SJSA1 (cell line): Measurements from ENCODE around the gene CAVIN3. TPM values are rescaled to one million over a fixed set of nuclear protein-coding genes. Genes with fewer than 3 reads are reported as not detected.

ENCODE experiments used
- DNase-seq, 2 experiments: peaks; one replicate each; pipeline ENCODE4 v3.0.0-alpha.2; 2015 to 2020; ENCODE audit warnings: low spot score in 2 of 2, low read depth in 1 of 2
- H3K27ac ChIP-seq: fragments of 250-450 bp; sonication (Bioruptor Pico); 2 replicates; pipeline ENCODE4 v1.5.1; 2020; ENCODE audit warnings: mild to moderate bottlenecking, moderate library complexity
- H3K27me3 ChIP-seq: fragments of 250-450 bp; sonication (Bioruptor Pico); replicated peaks from 2 replicates; pipeline ENCODE4 v1.5.1; 2020; ENCODE audit warnings: mild to moderate bottlenecking, moderate library complexity
- H3K36me3 ChIP-seq: fragments of 250-450 bp; sonication (Bioruptor Pico); 2 replicates; pipeline ENCODE4 v1.5.1; 2020; ENCODE audit warnings: mild to moderate bottlenecking
- H3K4me1 ChIP-seq: fragments of 250-450 bp; sonication (Bioruptor Pico); replicated peaks from 2 replicates; pipeline ENCODE4 v1.6.1; 2021; ENCODE audit warnings: mild to moderate bottlenecking
- H3K4me3 ChIP-seq: fragments of 250-450 bp; sonication (Bioruptor Pico); 2 replicates; pipeline ENCODE4 v1.5.1; 2020; ENCODE audit warnings: mild to moderate bottlenecking
- H3K9me3 ChIP-seq: fragments of 250-450 bp; sonication (Bioruptor Pico); replicated peaks from 2 replicates; pipeline ENCODE4 v1.5.1; 2020; ENCODE audit warnings: mild to moderate bottlenecking
- total RNA-seq: library from RNA; depleted of rRNA; stranded (reverse); fragments of >200 nt; shearing (Covaris generic); gene quantifications from 2 replicates; pipeline ENCODE4 v1.2.3, GENCODE V29; 2014; rRNA removed

Gene CAVIN3
- total RNA-seq, 1 experiment from 2014 or later = 174 TPM

DNA sequence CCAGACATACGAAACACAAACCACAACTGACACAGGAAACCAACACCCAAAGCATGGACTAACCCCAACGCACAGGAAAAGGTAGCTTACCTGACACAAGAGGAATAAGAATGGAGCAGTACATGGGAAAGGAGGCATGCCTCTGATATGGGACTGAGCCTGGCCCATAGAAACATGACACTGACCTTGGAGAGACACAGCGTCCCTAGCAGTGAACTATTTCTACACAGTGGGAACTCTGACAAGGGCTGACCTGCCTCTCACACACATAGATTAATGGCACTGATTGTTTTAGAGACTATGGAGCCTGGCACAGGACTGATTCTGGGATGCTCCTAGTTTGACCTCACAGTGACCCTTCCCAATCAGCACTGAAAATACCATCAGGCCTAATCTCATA lies 48.7 kb downstream of the CAVIN3 start:
- no peaks in the 10 kb centered on the region for H3K9me3 ChIP-seq
- H3K36me3 ChIP-seq = no peaks in the 10 kb centered on the region
- H3K4me3 ChIP-seq = no peak overlapping the region
- no peaks in the 10 kb centered on the region for H3K27me3 ChIP-seq
- DNase-seq = no peak
- no peak overlapping the region for H3K27ac ChIP-seq
- H3K4me1 ChIP-seq = no peaks in the 10 kb centered on the region

DNA sequence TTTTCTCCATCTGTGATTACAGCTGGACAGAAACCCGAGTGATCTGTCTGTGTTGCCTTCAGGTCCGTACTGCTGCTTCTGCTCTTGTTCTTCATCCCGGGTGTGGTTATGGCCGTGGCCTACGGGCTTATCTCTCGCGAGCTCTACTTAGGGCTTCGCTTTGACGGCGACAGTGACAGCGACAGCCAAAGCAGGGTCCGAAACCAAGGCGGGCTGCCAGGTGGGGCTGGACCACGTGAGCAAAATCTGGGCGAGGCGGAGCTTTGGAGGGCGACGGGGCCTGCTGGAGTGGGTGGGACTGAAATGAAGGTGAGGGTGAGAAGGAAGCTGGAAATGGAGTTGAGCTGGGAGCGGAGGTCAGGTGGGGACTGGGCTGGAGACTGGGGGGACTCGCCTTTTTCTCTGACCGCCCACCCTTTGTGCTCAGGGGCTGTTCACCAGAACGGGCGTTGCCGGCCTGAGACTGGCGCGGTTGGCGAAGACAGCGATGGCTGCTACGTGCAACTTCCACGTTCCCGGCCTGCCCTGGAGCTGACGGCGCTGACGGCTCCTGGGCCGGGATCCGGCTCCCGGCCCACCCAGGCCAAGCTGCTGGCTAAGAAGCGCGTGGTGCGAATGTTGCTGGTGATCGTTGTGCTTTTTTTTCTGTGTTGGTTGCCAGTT lies 49.6 kb downstream of the CAVIN3 start:
- Histone ChIP-seq H3K36me3 (no peaks in the 10 kb centered on the region), H3K4me1 (no peaks in the 10 kb centered on the region), H3K27me3 (no peaks in the 10 kb centered on the region), H3K4me3 (no peak overlapping the region), H3K27ac (no peak overlapping the region), H3K9me3 (no peaks in the 10 kb centered on the region)
- DNase-seq = no peak

DNA sequence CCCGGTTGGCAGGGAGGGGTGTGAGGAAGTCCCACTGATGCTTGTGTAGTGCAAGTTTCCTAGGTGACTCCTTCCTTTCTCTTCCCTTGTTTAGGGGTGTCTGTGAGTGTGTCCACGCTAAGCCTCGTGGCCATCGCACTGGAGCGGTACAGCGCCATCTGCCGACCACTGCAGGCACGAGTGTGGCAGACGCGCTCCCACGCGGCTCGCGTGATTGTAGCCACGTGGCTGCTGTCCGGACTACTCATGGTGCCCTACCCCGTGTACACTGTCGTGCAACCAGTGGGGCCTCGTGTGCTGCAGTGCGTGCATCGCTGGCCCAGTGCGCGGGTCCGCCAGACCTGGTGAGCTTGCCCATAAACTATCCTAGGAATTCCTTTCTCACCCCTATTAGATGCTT lies 50.3 kb downstream of the CAVIN3 start:
- H3K4me1 ChIP-seq = no peaks in the 10 kb centered on the region
- no peak overlapping the region for H3K4me3 ChIP-seq
- H3K27ac ChIP-seq = no peak overlapping the region
- no peak for DNase-seq
- no peaks in the 10 kb centered on the region for H3K27me3 ChIP-seq
- H3K36me3 ChIP-seq = no peaks in the 10 kb centered on the region
- H3K9me3 ChIP-seq = no peaks in the 10 kb centered on the region

Other genes starting within 250 kb of the CAVIN3 start
- gene OR56B4, start 212.8 kb downstream of the CAVIN3 start, total RNA-seq = not detected in 2 replicates
- gene OR52B2, start 150.2 kb downstream of the CAVIN3 start, total RNA-seq = not detected in 2 replicates
- not detected in 2 replicates for gene OR52W1, start 121.3 kb downstream of the CAVIN3 start, total RNA-seq
- gene C11orf42, start 114.9 kb downstream of the CAVIN3 start, total RNA-seq = not detected in 2 replicates
- gene FHIP1B, start 85.9 kb downstream of the CAVIN3 start, total RNA-seq = 5.6 and 10.0 TPM in 2 replicates
- gene CNGA4, start 81.4 kb downstream of the CAVIN3 start, total RNA-seq = not detected in 2 replicates
- not detected in 2 replicates for gene CCKBR, start 60.7 kb downstream of the CAVIN3 start, total RNA-seq
- gene SMPD1, start 70.0 kb upstream of the CAVIN3 start, total RNA-seq = 38.9 and 57.9 TPM in 2 replicates
- gene APBB1, start 98.6 kb upstream of the CAVIN3 start, total RNA-seq = 12.0 and 17.1 TPM in 2 replicates
- gene HPX, start 120.5 kb upstream of the CAVIN3 start, total RNA-seq = 0.32 TPM in 1 of 2 replicates, not detected in the other
- 9.1 and 11.0 TPM in 2 replicates for gene TRIM3, start 153.4 kb upstream of the CAVIN3 start, total RNA-seq
- gene ARFIP2, start 160.8 kb upstream of the CAVIN3 start, total RNA-seq = 14.0 and 22.9 TPM in 2 replicates
- 5.6 and 19.1 TPM in 2 replicates for gene TIMM10B, start 161.0 kb upstream of the CAVIN3 start, total RNA-seq
- gene DNHD1, start 176.8 kb upstream of the CAVIN3 start, total RNA-seq = 1.5 and 1.8 TPM in 2 replicates